Neural progenitor cell (in vitro differentiated cells): ENCODE measurements around the gene RELL1.

Source experiments
- CTCF ChIP-seq: fragments of 200-600 bp; sonication (generic); IDR thresholded peaks from 2 replicates; pipeline ENCODE4 v1.5.1; 2017; ENCODE audit warnings: antibody characterized with exemption, mild to moderate bottlenecking
- EZH2 ChIP-seq: fragments of 200-600 bp; sonication (generic); IDR thresholded peaks from 2 replicates; pipeline ENCODE4 v1.6.1; 2017; ENCODE audit warnings: antibody characterized with exemption, mild to moderate bottlenecking, moderate library complexity
- EZH2phosphoT487 ChIP-seq: fragments of 200-600 bp; sonication (generic); IDR thresholded peaks from 2 replicates; pipeline ENCODE4 v1.6.1; 2017; ENCODE audit warnings: antibody characterized with exemption

- TF ChIP-seq CTCF (no peak), EZH2 (no peak), EZH2phosphoT487 (no peak)
These were observed 94.8 kb downstream of the RELL1 start for GRCh38 chr4:37591349-37591748.
